ENCODE results near the gene CRB1. TPM values are rescaled to one million over a fixed set of nuclear protein-coding genes. Genes with fewer than 3 reads are reported as not detected.
"Not testable (repeated sequence)": the region's sequence is repeated elsewhere in the genome, so short reads cannot be mapped to it uniquely, and the experiment has no call there.

CRB1 gene
- total RNA-seq, 1 donor from 2014 or later = not detected

GRCh38 chr1:197485790-197486189, 217.7 kb downstream of the CRB1 start:
- no peak for TF ChIP-seq CTCF (IDR thresholded peaks at IDR 0.05; ENCODE audit: insufficient read depth, low read depth, low read length)
- no peak for TF ChIP-seq EZH2 (IDR thresholded peaks at IDR 0.05; ENCODE audit: insufficient read depth, low read length)
- H3K4me2 ChIP-seq (ENCODE audit: low read length) = no peak overlapping the region
- no peaks in the 10 kb centered on the region for H3K9me3 Mint-ChIP-seq (ENCODE audit: unreplicated experiment)
- H2AFZ ChIP-seq (ENCODE audit: low read depth, low read length) = no peak overlapping the region
- no peaks in the 10 kb centered on the region for H3K4me1 ChIP-seq (ENCODE audit: insufficient read depth, low read length)
- peaks cover 3% of the 10 kb centered on the region for H3K4me1 Mint-ChIP-seq (ENCODE audit: low read depth, unreplicated experiment)
- H3K27ac Mint-ChIP-seq (ENCODE audit: unreplicated experiment) = no peak overlapping the region
- no peaks in the 10 kb centered on the region for H3K79me2 ChIP-seq (ENCODE audit: insufficient read depth, low read length)
- no peaks in the 10 kb centered on the region for H4K20me1 ChIP-seq (ENCODE audit: insufficient read depth, low read length)
- H3K27me3 ChIP-seq (ENCODE audit: insufficient read depth, low read length) = no peaks in the 10 kb centered on the region
- H3K4me3 ChIP-seq (ENCODE audit: insufficient read depth, low read depth, low read length) = no peak overlapping the region
- H3K36me3 Mint-ChIP-seq (ENCODE audit: low read depth, unreplicated experiment) = no peaks in the 10 kb centered on the region
- no peak for FAIRE-seq
- H3K27me3 Mint-ChIP-seq (ENCODE audit: low read depth, unreplicated experiment) = no peaks in the 10 kb centered on the region
- no peak overlapping the region for H3K9ac ChIP-seq (ENCODE audit: low read length)
- no peaks in the 10 kb centered on the region for H3K36me3 ChIP-seq (ENCODE audit: insufficient read depth, low read length)
- no peak for DNase-seq (ENCODE audit: low read depth)
- no peak overlapping the region for H3K4me3 Mint-ChIP-seq (ENCODE audit: unreplicated experiment)
- H3K27ac ChIP-seq (ENCODE audit: low read depth, low read length) = no peak overlapping the region
- H3K9me3 ChIP-seq (ENCODE audit: insufficient read depth, low read depth, low read length) = no peaks in the 10 kb centered on the region

GRCh38 chr1:197486946-197487345, 218.9 kb downstream of the CRB1 start:
- H3K27me3 ChIP-seq (ENCODE audit: insufficient read depth, low read length) = no peaks in the 10 kb centered on the region
- no peak for TF ChIP-seq EZH2 (IDR thresholded peaks at IDR 0.05; ENCODE audit: insufficient read depth, low read length)
- TF ChIP-seq CTCF (IDR thresholded peaks at IDR 0.05; ENCODE audit: insufficient read depth, low read depth, low read length) = no peak
- Mint-ChIP-seq H3K4me1 (ENCODE audit: low read depth, unreplicated experiment) (peaks cover 3% of the 10 kb centered on the region), H3K27me3 (ENCODE audit: low read depth, unreplicated experiment) (no peaks in the 10 kb centered on the region), H3K36me3 (ENCODE audit: low read depth, unreplicated experiment) (no peaks in the 10 kb centered on the region), H3K4me3 (ENCODE audit: unreplicated experiment) (no peak overlapping the region), H3K9me3 (ENCODE audit: unreplicated experiment) (no peaks in the 10 kb centered on the region), H3K27ac (ENCODE audit: unreplicated experiment) (no peak overlapping the region)
- FAIRE-seq (no peak), DNase-seq (ENCODE audit: low read depth) (peak; percentile 5)
- no peak overlapping the region for H3K4me2 ChIP-seq (ENCODE audit: low read length)
- no peak overlapping the region for H3K9ac ChIP-seq (ENCODE audit: low read length)
- no peaks in the 10 kb centered on the region for H3K9me3 ChIP-seq (ENCODE audit: insufficient read depth, low read depth, low read length)
- no peaks in the 10 kb centered on the region for H3K4me1 ChIP-seq (ENCODE audit: insufficient read depth, low read length)
- H3K4me3 ChIP-seq (ENCODE audit: insufficient read depth, low read depth, low read length) = no peak overlapping the region
- H3K36me3 ChIP-seq (ENCODE audit: insufficient read depth, low read length) = no peaks in the 10 kb centered on the region
- H4K20me1 ChIP-seq (ENCODE audit: insufficient read depth, low read length) = no peaks in the 10 kb centered on the region
- H3K27ac ChIP-seq (ENCODE audit: low read depth, low read length) = no peak overlapping the region
- H3K79me2 ChIP-seq (ENCODE audit: insufficient read depth, low read length) = no peaks in the 10 kb centered on the region
- no peak overlapping the region for H2AFZ ChIP-seq (ENCODE audit: low read depth, low read length)

- not testable (repeated sequence) for H3K4me1 ChIP-seq (ENCODE audit: insufficient read depth, low read length); DNase-seq (ENCODE audit: low read depth); H3K4me2 ChIP-seq (ENCODE audit: low read length); H3K27ac Mint-ChIP-seq (ENCODE audit: unreplicated experiment); FAIRE-seq; H3K4me3 Mint-ChIP-seq (ENCODE audit: unreplicated experiment); H3K4me1 Mint-ChIP-seq (ENCODE audit: low read depth, unreplicated experiment); H3K9me3 ChIP-seq (ENCODE audit: insufficient read depth, low read depth, low read length); H3K4me3 ChIP-seq (ENCODE audit: insufficient read depth, low read depth, low read length); H3K27ac ChIP-seq (ENCODE audit: low read depth, low read length); H3K36me3 Mint-ChIP-seq (ENCODE audit: low read depth, unreplicated experiment); H2AFZ ChIP-seq (ENCODE audit: low read depth, low read length); H3K27me3 Mint-ChIP-seq (ENCODE audit: low read depth, unreplicated experiment); H3K9ac ChIP-seq (ENCODE audit: low read length); H3K36me3 ChIP-seq (ENCODE audit: insufficient read depth, low read length); H3K27me3 ChIP-seq (ENCODE audit: insufficient read depth, low read length); H3K79me2 ChIP-seq (ENCODE audit: insufficient read depth, low read length); H4K20me1 ChIP-seq (ENCODE audit: insufficient read depth, low read length); H3K9me3 Mint-ChIP-seq (ENCODE audit: unreplicated experiment)
These were observed 223.5 kb downstream of the CRB1 start for GRCh38 chr1:197491505-197491904.

Measured in astrocyte (in vitro differentiated cells and primary cell).